Endothelial cell of umbilical vein (primary cell): Measurements from ENCODE around the gene INPP5F. TPM values are rescaled to one million over a fixed set of nuclear protein-coding genes. Genes with fewer than 3 reads are reported as not detected.

Source experiments
- BruUV-seq: library from RNA; stranded (reverse); fragments of 400-500 nt; replicated peaks from 2 replicates; lab custom pipeline; 2021; lab: Mats Ljungman, UMichigan
- CTCF ChIA-PET: fragments of 300-600, 350-600 bp; sonication (Branson Sonifier 250); formaldehyde crosslinking; loops from one replicate; lab custom pipeline; 2021; ENCODE audit warnings: antibody characterized with exemption, inconsistent platforms; lab: Charles Lee
- POLR2A ChIA-PET: fragments of 300-600, 350-600 bp; sonication (Branson Sonifier 250); formaldehyde crosslinking; loops from one replicate; lab custom pipeline; 2021; ENCODE audit warnings: antibody characterized with exemption, inconsistent platforms; lab: Charles Lee
- DNase-seq: peaks from one replicate; pipeline ENCODE4 v3.0.0-alpha.2; 2011; ENCODE audit warnings: low read depth, low spot score
- FAIRE-seq: peaks from 2 replicates; lab custom pipeline; 2011; peaks lifted over from hg19 to GRCh38; lab: Jason Lieb, UNC
- H2AFZ ChIP-seq: 2 replicates; pipeline ENCODE4 v1.6.0; 2012; ENCODE audit warnings: low read depth, low read length, control low read depth, inconsistent platforms
- H3K27ac ChIP-seq: 2 replicates; pipeline ENCODE4 v1.5.1; 2011; ENCODE audit warnings: low read depth, mild to moderate bottlenecking, control low read depth, low read length, moderate library complexity; ENCODE audit not compliant: insufficient read depth
- H3K27me3 ChIP-seq, 2 experiments: 2 replicates each; pipeline versions ENCODE4 v1.6.0 to v1.6.1; 2011; ENCODE audit warnings: low read length in 2 of 2, mixed read lengths in 1 of 2; ENCODE audit not compliant: control insufficient read depth in 2 of 2, insufficient read depth in 2 of 2
- H3K36me3 ChIP-seq, 2 experiments: 2 replicates in 1 of 2; 3 replicates in 1 of 2; pipeline ENCODE4 v1.5.1; 2011; ENCODE audit warnings: low read length in 2 of 2, mild to moderate bottlenecking in 1 of 2, moderate library complexity in 1 of 2; ENCODE audit not compliant: control insufficient read depth in 2 of 2, insufficient read depth in 2 of 2; ENCODE audit errors: extremely low read depth in 1 of 2
- H3K4me1 ChIP-seq: 3 replicates; pipeline ENCODE4 v1.5.1; 2011; ENCODE audit warnings: mild to moderate bottlenecking, low read length; ENCODE audit not compliant: control insufficient read depth, insufficient read depth; ENCODE audit errors: extremely low read depth
- H3K4me2 ChIP-seq: 2 replicates; pipeline ENCODE4 v1.6.1; 2011; ENCODE audit warnings: low read length, control low read depth, mixed read lengths; ENCODE audit not compliant: insufficient read depth
- H3K4me3 ChIP-seq, 3 experiments: fragments of 200-600 bp in 1 of 3; sonication (generic), shearing (Covaris generic) in 1 of 3; replicated peaks in 1 of 3; 2 replicates each; pipeline ENCODE4 v1.5.1; 2011 to 2016; ENCODE audit warnings: control low read depth in 3 of 3, low read length in 3 of 3, mild to moderate bottlenecking in 2 of 3, inconsistent platforms in 1 of 3, low read depth in 1 of 3, moderate library complexity in 1 of 3; ENCODE audit not compliant: insufficient read depth in 1 of 3
- H3K79me2 ChIP-seq: 2 replicates; pipeline ENCODE4 v1.6.0; 2012; ENCODE audit warnings: low read length, inconsistent platforms; ENCODE audit not compliant: control insufficient read depth, insufficient read depth
- H3K9ac ChIP-seq: replicated peaks from 2 replicates; pipeline ENCODE3; 2011; ENCODE audit warnings: low read length, control low read depth; ENCODE audit not compliant: insufficient read depth; ENCODE audit errors: extremely low read depth
- H3K9me1 ChIP-seq: replicated peaks from 3 replicates; pipeline ENCODE4 v1.6.0; 2011; ENCODE audit warnings: mild to moderate bottlenecking, low read length; ENCODE audit not compliant: control insufficient read depth, insufficient read depth; ENCODE audit errors: extremely low read depth
- H3K9me3 ChIP-seq: replicated peaks from 2 replicates; pipeline ENCODE4 v1.5.1; 2012; ENCODE audit warnings: low read length, inconsistent platforms; ENCODE audit not compliant: control insufficient read depth, insufficient read depth
- H4K20me1 ChIP-seq: replicated peaks from 2 replicates; pipeline ENCODE3; 2011; ENCODE audit warnings: mild to moderate bottlenecking, low read length; ENCODE audit not compliant: control insufficient read depth, insufficient read depth; ENCODE audit errors: extremely low read depth
- CTCF ChIP-seq, 2 donors: IDR thresholded peaks; 1 replicate in 1 of 2; 2 replicates in 1 of 2; pipeline ENCODE4 v1.5.1; 2011; ENCODE audit warnings: low read length in 2 of 2, mild to moderate bottlenecking in 2 of 2, moderate library complexity in 2 of 2, control low read depth in 1 of 2, inconsistent platforms in 1 of 2, low read depth in 1 of 2; ENCODE audit not compliant: insufficient read depth in 1 of 2; ENCODE audit errors: extremely low read depth in 1 of 2
- EZH2 ChIP-seq: IDR thresholded peaks from 2 replicates; pipeline ENCODE4 v1.6.1; 2012; ENCODE audit warnings: borderline replicate concordance, low read depth, mild to moderate bottlenecking, moderate library complexity, low read length, inconsistent platforms; ENCODE audit not compliant: severe bottlenecking
- FOS ChIP-seq: IDR thresholded peaks from 2 replicates; pipeline ENCODE4 v1.6.1; 2011; ENCODE audit warnings: mild to moderate bottlenecking, low read length, moderate library complexity, borderline replicate concordance; ENCODE audit not compliant: insufficient read depth
- GATA2 ChIP-seq: IDR thresholded peaks from 2 replicates; pipeline ENCODE4 v1.7.0; 2011; ENCODE audit warnings: low read depth, mild to moderate bottlenecking, moderate library complexity, mixed read lengths, low read length; ENCODE audit not compliant: insufficient read length, insufficient read depth
- JUN ChIP-seq: IDR thresholded peaks from 2 replicates; pipeline ENCODE4 v1.6.1; 2011; ENCODE audit warnings: borderline replicate concordance, low read depth; ENCODE audit not compliant: insufficient read length, insufficient read depth
- MYC ChIP-seq: IDR thresholded peaks from one replicate; pipeline ENCODE4 v1.6.1; 2011; ENCODE audit warnings: mild to moderate bottlenecking, low read depth, low read length
- POLR2AphosphoS5 ChIP-seq: IDR thresholded peaks from 2 replicates; pipeline ENCODE4 v1.6.1; 2012; ENCODE audit warnings: low read depth, mild to moderate bottlenecking, control low read depth, low read length, moderate library complexity; ENCODE audit not compliant: insufficient read depth
- dilution Hi-C: fragments of 300-500 bp; cut with MboI; formaldehyde crosslinking; loops from one replicate; pipeline ENCODE4 v1.15.0; 2019; ENCODE audit warnings: low sequenced_read_pairs; ENCODE audit not compliant: extremely low pct_ligation_motif_present
- intact Hi-C: fragments of 100-400 bp; cut with micrococcal nuclease; formaldehyde crosslinking; loops from one replicate; pipeline ENCODE4 v1.10.0; 2022
- polyA plus RNA-seq, 4 experiments: library from polyadenylated mRNA; depleted of rRNA in 3 of 4; stranded (reverse) in 3 of 4; unstranded in 1 of 4; fragments of >200 nt; gene quantifications; 2 replicates each; pipeline versions ENCODE4 v1.2.1 to v1.2.3, GENCODE V29; 2011 to 2012; ENCODE audit warnings: missing spikeins in 1 of 4
- total RNA-seq: library from RNA; stranded (reverse); gene quantifications from 2 replicates; pipeline ENCODE4 v1.2.3, GENCODE V29; 2021

INPP5F gene
- total and polyA plus RNA-seq, 2 donors (not counting 3 experiments of a cell fraction or from before 2014, with no cell fraction given) = 6.1 to 20.3 TPM

GRCh38 chr10:119734396-119735332 lies 8.8 kb downstream of the INPP5F start:
- H3K4me2 ChIP-seq = no peak overlapping the region
- H3K4me1 ChIP-seq = peaks cover 24% of the 10 kb centered on the region
- peaks cover 33% of the 10 kb centered on the region for H3K79me2 ChIP-seq
- no peaks in the 10 kb centered on the region for H3K36me3 ChIP-seq
- H3K9me1 ChIP-seq = no peaks in the 10 kb centered on the region
- intact Hi-C loops = no loop called here
- peak; percentile 67 for FAIRE-seq
- ChIA-PET CTCF (interaction anchor here (0.7 to 2.4 kb wide), 6 partner anchors 9 to 126 kb away, joined by 3 to 10 read pairs (median 6); partner anchors contain the start of gene INPP5F), POLR2A (interaction anchor here (1.0 kb wide), 1 partner anchor 9 kb away, joined by 4 read pairs; the partner anchor contains the start of gene INPP5F)
- no TSS peak for BruUV-seq
- H3K9ac ChIP-seq = no peak overlapping the region
- TF ChIP-seq FOS (peak; percentile 68), GATA2 (no peak), JUN (peak; percentile 68)
- no peaks in the 10 kb centered on the region for H4K20me1 ChIP-seq
- no peak overlapping the region for H2AFZ ChIP-seq
- no peak overlapping the region for H3K4me3 ChIP-seq
- no peaks in the 10 kb centered on the region for H3K9me3 ChIP-seq
- H3K27me3 ChIP-seq = no peaks in the 10 kb centered on the region
- peak; percentile 50 for DNase-seq
- no peak overlapping the region for H3K27ac ChIP-seq
- dilution Hi-C loops = no loop called here

GRCh38 chr10:119735451-119735850 lies 9.6 kb downstream of the INPP5F start:
- Histone ChIP-seq H3K4me2 (no peak overlapping the region), H3K9ac (no peak overlapping the region), H3K79me2 (peaks cover 37% of the 10 kb centered on the region), H3K4me1 (peaks cover 24% of the 10 kb centered on the region), H4K20me1 (no peaks in the 10 kb centered on the region), H3K9me3 (no peaks in the 10 kb centered on the region), H3K27ac (no peak overlapping the region), H3K27me3 (no peaks in the 10 kb centered on the region), H3K9me1 (no peaks in the 10 kb centered on the region), H3K36me3 (no peaks in the 10 kb centered on the region), H2AFZ (no peak overlapping the region), H3K4me3 (no peak overlapping the region)
- no peak for TF ChIP-seq POLR2AphosphoS5
- TF ChIP-seq CTCF (IDR thresholded peaks at IDR 0.05; ENCODE audit: extremely low read depth in 1 of 2, insufficient read depth in 1 of 2, low read depth in 1 of 2, low read length in 2 of 2) = no peak
- no peak for TF ChIP-seq FOS
- no peak for TF ChIP-seq JUN
- no peak for TF ChIP-seq EZH2
- no peak for TF ChIP-seq GATA2
- no peak for TF ChIP-seq MYC
- dilution Hi-C loops (no loop called here), intact Hi-C loops (no loop called here)
- POLR2A ChIA-PET = no interaction called here
- BruUV-seq = no TSS peak
- no peak for FAIRE-seq
- no peak for DNase-seq
- CTCF ChIA-PET = interaction anchor here (0.6 to 2.4 kb wide), 7 partner anchors 8 to 127 kb away, joined by 3 to 10 read pairs (median 5); partner anchors contain the start of gene INPP5F
